GM18861 (cell line): ENCODE results near the gene ULK4.
"Not testable (repeated sequence)": the region's sequence is repeated elsewhere in the genome, so short reads cannot be mapped to it uniquely, and the experiment has no call there.

Source experiments
- ATAC-seq: cut with Tn5 transposase; IDR thresholded peaks from one replicate; pipeline ENCODE4 v1.9.1; 2021; ENCODE audit not compliant: unreplicated experiment

Gene ULK4

DNA sequence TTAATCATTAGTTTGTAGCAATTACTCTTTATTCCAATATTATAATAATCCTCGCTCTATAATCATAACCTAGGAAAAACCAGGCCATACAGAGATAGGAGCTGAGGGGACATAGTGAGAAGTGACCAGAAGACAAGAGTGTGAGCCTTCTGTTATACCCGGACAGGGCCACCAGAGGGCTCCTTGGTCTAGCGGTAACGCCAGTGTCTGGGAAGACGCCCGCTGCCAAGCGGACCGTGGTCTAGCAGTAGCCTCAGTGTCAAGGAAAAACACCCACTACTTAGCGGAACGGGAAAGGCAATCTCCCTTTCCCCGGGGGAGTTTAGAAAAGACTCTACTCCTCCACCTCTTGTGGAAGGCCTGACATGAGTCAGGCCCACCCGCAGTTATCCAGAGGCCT is 266.1 kb downstream of the ULK4 start:
- not testable (repeated sequence) for ATAC-seq

DNA sequence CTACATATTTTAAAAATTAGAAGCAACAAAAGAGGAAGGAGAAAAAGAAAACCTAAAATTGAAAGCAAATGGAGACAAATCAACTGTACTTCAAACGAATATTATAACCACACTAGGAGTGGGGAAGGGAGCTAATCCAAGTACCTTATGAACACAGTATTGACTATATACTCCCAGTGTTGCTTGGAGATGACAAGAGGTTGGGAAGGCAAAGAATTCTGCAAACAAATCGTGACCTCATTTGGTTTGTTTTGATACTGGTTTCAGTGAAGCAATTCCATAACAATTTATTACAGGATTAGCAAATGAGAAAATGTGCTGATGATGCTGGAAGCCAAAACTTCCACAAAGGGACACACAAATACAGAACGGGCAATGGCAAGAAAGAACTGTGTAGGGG is 268.1 kb downstream of the ULK4 start:
- ATAC-seq, result no peak

DNA sequence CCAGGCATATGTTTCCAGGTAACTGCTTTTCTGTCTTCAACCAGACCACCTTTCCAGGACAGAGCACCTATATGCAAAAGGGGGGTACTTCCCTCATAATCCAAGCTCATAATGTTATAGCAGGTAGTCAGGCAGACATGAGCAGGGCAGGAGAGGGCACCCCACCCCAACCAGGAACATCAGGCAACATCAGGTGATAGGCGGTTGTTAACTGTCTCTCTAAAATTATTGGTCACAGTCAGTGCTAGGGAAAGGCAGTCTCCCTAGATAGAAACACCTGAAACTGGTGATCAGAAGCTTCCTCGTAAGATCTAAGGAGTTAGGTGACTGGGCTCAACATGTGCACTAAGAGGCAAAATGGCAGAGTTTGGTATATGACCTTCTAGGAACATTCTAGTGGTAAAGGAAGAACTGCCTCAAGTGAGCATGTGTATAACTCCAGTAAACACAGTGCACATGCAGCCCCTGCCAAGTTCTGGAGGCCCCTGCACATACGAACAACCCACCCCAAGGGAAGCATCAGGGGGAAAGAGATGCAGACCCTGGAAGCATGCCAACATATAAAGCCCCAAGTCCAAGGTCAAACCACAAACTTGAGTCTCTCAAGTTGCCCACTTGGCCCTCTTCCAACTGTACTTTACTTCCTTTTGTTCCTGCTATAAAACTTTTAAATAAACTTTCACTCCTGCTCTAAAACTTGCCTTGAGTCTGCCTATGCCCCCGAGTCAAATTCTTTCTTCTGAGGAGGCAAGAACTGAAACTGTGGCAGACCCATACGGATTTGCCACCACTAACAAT is 270.9 kb downstream of the ULK4 start:
- no peak for ATAC-seq

DNA sequence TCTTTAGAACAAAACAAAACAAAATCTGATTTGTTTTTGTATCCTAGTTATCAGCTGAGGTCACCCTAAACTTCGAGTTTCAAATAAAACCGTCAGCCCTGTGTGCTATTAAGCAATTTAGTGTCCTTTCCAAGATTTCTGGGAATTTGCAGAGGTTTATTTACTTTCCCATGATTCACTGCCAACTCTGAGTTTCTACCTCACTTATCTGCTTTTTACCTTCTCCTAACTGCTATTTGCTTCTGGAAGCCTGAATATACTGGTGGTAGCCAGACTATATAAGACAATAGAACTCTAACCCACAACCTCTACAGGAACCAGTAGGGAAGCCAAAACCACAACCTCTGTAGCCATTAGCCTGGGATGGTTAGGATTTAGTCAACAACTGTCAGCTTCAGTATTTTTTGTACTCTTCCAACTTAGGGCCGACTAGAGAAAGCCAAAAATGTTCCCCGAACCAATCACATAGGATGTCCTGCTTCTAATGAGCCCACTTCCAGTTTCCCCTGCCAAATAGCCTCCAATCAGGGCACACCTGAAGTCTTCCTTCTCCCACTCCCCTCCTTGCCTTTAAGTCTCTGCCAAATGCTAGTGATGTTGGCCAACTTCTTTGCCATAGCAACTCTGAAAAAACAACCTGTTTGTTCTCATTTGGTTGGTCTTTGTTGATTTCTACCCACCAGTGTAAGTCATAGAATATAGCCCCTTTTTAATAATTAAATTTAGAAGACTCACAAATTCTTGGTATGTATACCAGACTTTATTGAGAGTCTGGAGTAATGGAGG is 273.1 kb downstream of the ULK4 start:
- no peak for ATAC-seq

DNA sequence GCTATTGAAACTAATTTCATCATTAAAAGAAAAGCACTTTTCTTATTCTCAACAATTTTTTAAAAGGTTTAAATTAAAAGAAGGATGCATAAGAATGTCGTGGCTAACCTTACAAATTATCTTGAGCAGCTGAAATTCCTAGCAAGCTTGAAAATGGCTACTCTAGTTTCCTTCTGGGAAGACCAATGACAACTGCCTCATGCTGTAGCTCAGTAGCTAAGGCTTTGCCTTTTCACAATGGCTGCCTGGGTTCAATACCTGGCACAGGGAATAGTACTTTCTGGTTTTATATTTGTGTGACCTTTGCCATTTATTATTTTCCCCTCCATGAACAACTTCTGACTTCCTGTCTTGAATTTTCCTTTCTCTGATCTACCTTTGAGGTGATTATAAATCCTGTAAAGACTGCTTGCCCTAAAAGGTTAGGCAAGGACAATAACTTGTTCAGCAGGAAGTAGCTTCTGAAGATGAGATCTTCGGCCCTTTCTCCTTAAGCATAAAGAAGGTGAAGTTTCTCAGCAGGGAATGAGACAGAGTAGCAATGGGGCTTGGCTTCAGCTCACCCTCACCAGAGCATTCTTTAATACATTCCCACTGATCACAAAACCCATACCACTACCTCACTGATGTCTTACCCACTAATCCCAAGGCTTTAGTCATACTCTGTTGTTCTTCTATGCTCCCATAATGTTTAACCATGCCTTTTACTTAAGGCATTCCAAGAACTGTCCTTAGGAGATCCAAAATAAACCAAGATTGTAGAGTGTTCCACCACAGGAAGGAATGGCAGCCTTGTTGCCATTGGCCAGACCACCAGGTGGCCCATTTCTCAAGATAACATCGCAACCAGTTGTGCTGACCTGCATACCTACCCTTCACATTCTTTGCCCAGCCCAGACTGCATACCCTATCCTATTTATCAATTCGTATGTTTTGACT is 276.8 kb downstream of the ULK4 start:
- no peak for ATAC-seq

DNA sequence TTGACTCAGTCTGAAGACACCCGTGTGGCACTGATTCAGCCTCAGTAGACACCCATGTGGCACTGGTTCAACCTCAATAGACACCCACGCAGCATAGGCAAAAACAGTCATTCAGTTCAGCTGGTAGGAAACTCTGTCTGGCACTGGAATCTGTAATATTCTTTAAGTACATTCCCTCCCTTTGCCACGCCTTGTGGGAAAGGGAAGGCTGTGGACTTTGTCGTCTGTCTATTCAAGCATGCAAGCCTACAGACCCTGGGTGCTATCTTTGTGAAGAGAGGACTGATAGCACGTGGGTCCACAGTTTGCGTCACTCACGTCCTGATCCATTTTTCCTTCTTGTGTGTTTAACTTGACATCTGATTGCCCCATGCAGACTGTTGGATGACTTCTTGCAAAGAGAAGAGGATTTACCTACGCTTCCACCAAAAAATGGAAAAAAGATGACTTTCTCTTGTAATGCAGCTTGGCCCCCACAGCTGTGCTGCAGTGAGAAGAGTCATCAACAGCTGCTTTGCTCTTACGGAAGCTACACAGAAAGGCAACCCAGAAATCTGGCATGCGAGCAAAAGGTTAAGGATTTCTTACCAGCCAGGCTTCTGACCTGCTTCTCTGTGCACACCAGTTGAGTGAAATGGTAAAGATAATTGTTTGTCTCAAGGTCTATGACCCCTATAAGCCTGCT is 278.1 kb downstream of the ULK4 start:
- no peak for ATAC-seq

DNA sequence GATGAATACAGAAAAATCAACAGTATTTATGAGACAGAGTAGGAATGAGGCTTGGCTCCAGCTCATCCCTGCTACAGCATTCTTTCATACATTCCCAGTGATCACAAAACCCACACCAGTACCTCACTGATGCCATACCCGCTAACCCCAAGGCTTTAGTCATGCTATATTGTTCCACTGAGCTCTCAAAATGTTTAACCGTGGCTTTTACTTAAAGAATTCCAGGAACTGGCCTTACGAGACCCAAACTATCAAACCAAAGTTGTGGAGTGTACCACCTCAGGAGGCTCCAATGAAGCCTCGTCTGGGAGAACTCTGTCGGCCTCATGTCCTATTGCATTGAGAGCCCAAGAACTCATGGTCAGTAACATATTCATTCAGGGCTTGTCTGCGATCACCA is 278.9 kb downstream of the ULK4 start:
- no peak for ATAC-seq

DNA sequence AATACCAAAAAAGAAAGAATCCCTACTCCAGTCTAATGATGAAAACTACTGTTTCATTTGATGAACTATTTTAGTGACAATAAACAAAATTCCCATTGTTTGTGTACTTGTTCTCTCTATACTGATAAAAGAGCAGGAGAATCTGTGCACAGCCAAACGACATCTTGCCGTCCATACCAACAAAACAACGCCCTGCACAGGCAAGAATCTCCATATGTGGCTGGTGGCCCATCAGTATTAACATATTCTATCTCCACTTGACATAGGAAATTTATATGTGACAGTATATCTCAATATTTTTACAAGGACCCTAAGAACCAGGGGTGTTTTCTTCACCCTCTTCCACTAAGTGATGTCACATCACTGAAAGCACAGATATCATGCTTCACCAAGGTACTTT is 279.5 kb downstream of the ULK4 start:
- ATAC-seq, result no peak

DNA sequence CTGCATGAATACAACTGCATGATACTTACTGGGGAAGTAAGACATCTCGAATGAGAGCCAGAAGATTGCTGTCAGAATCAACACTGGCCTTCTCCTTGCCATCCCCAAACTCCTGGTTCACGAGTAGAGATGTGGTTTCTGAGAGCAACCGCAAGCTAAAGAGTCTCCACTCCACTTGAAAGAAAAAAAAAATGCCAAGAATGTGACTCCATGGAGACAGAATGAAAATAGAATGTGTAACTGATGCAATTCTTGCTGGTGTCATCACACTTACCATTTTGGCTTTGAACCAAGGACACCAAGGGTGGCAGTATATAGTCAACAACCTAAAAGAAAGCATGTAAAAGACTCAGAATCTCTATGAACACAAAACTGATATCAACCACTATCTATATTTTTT is 280.4 kb downstream of the ULK4 start:
- no peak for ATAC-seq

DNA sequence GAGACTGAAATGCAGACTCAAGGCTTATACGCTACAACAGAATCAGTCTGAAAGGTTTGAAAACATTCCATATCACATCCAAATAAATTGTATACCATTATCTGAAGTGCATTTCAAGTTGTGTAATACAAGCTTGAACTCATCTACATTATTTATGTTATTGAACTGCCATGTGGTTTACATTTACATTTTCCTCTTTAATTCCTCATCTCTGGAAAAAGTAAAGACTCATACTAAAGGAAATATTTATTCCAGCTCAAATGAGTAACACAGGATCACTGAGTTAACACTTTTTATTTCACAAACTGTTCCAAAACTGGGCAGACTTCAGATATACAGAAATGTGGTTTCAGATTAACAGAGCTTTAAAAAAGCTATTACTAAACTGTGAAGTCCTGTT is 282.5 kb downstream of the ULK4 start:
- no peak for ATAC-seq

DNA sequence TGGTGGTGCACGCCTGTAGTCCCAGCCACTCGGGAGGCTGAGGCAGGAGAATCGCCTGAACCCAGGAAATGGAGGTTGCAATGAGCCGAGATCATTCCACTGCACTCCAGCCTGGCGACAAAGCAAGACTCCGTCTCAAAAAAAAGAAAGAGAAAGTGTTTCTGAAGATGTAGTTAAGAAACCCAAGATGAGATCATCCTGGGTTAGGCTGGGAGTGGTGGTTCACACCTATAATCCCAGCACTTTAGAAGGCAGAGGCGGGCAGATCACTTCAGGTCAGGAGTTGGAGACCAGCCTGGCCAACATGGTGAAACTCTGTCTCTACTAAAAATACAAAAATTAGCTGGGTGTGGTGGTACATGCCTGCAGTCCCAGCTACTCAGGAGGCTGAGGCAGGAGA is 286.8 kb downstream of the ULK4 start:
- ATAC-seq, result not testable (repeated sequence)

DNA sequence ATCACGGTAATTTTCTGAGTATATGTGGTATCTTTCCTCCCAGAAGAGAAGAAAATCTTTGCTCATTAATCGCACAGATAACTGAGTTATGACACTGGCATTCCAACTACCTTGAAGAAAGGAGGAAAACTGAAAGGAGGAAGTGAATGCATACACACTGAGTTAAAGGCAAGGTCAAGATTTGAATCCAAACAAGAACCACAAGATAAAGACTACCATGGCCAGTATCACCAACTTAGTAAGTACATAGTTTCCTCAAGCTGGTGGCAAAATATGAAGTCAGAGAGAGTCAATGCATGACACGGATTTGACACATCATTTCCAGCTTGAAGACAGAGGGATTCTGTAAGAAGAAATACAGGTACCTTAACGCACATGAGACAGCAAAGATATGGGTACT is 287.5 kb downstream of the ULK4 start:
- no peak for ATAC-seq

DNA sequence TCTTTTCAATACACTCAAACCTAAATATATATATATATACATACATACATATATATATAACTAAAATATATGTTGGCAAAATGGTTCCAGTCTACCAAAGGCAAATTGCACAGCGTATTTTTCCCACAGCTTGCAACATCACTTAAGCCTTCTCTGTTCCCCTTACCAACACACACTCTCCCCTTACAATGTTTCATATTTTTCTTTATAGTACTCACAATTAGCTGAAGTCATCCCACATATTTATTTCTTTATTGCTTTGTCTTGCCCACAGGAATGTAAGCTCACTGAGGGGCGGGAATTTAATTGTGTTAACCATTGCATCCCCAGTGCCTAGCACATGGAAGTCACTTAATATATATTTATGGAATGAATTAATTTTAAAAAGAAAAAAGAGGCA is 288.3 kb downstream of the ULK4 start:
- no peak for ATAC-seq

DNA sequence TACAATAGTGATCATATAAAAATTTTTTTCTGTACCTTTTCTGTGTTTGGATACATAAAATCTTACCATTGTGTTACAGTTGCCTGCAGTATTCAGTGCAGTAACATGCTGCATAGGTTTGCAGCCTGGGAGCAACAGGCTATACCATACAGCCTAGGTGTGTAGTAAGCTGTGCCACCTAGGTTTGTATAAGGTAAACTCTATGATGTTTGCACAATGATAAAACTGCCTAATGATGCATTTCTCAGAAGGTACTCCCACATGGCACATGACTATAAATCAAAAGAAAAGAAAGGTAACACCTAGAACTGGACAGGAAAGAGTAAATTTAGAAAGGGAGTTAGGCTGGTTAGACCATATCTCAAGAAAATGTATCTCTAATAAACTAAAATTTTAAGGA is 293.5 kb downstream of the ULK4 start:
- no peak for ATAC-seq

DNA sequence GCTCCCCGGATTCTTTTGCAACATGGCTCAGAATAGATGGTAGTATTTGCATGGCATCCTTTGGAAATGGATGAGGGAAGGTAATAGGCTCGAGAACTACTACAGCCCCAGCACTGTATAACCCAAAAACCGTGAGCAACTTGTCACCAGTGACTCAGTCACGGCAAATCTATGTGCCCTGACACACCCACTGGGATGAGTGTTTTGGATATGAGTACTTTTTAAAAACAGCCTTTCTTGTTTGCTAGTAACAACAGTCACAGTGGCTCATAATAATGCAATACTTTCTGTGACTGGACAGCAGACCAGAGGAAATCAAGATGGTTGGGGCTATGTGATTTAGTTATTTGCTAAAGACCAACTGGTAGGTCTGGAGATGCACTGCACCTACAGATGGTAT is 299.6 kb downstream of the ULK4 start:
- no peak for ATAC-seq

DNA sequence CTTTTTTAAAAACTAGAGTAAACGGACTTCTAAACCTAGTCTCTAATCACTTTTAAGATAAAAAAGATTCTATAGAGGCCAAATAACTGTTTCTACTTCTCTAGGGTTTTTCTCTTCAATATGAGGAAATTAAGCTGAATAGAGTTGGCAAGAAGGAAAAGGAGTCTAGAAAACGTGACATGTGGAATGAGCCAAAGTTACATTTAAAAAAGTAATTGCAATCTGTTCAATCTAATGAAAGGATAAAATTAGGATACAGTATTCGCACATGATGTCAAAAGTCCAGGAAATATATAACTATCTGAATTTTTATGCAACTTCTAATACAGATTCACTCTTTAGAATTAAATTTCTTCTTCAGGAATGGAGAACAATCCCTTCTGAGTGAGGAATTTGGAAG is 300.1 kb downstream of the ULK4 start:
- ATAC-seq, result no peak

DNA sequence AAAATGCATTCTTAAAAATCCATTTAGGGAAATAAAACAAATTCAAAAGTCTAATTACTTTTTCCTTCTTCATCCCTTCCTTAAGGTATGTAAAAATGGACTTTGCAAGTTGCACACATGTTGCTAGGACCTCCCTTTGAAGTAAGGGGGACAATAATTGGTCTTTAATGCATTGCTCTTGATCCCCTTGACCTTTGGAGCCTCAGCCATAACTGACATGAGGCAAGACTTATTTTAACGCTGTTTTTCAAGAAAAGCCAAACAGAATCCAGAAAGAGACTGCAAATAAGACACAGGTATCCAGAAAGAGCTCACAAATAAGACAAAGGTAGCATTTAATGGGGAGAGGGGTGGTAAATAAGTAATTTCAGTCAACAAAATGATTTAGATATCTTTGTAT is 301.4 kb downstream of the ULK4 start:
- no peak for ATAC-seq

DNA sequence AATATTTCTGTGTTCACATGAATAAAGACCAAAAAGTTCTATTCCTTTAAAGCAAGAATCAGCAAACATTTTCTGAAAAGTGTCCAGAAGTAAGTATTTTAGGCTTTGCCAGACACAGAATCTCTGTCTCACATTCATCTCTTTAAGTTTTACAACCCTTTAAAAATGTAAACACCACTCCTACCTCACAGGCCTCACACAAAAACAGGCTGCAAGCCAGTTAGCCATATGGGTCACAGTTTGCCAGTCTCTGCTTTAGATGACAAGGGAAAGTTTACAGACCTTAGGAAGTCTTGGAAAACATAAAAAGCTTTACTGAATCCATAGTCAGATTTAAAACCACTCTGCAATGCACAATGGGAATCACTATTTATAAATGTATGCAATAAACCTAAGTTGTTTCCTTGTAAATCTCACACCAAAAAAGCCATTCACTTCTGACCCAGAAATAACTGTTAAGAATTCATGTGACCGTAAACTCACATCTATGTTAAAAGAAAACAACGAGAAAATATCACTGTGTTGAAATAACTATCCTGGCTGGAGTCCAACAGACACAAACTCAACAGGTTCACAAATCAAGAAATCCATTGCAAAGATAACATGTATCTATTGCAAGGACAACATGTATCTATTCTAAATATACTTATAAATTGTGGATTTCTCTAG is 308.2 kb downstream of the ULK4 start:
- no peak for ATAC-seq

DNA sequence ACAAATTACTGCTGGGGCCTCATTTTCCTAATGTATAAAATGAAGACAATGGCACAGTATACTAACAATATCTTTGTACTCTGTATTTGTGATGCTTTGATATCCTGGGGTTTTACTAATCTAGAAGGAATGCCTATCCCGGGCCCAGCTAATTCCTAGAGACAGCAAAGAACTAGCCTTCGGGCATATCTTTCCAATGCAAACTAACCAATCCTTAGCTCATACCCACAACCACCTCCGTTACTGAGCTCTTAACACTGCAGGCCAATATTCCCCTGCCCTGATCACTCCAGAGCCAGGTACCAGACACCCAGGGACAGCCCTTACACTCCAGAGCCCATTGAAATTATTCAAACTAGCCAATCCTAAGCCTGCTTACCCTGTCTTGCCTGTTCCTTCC is 309.0 kb downstream of the ULK4 start:
- ATAC-seq, result no peak

DNA sequence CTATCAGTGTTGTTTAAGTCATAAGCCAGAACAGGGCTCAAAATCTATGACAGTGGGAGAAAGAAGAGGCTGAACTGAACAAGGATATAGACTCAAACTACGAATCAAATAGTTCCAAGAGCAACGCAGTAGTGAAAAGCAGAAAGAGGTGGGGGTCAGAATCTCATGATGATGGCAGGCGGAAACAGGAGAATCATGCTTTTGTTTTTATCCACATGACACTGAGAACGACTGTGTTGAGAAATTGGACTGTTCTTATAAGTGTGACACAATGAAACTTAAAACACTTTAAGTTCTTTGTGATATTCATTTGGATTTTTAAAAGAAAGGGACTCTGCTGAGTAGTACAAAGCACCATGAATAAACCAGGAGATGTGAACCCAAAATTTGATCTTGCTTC is 309.4 kb downstream of the ULK4 start:
- no peak for ATAC-seq
